ENCODE results near the gene NDUFA8. TPM values are rescaled to one million over a fixed set of nuclear protein-coding genes. Genes with fewer than 3 reads are reported as not detected.

NDUFA8 gene
- 2.3 and 4.3 TPM in 2 replicates for total RNA-seq (2013; cell fraction: nucleolus; rRNA removed)
- 44.9 and 48.4 TPM in 2 replicates for total RNA-seq (2014; rRNA removed)
- total RNA-seq (2014; rRNA removed; fragmentation: Illumina TruSeq; extraction: Trizol): 54.1 and 56.6 TPM in 2 replicates
- 59.1 and 59.2 TPM in 2 replicates for total RNA-seq (2021)
- 41.9 TPM for polyA plus RNA-seq (2011; ENCODE audit: low read depth)
- 94.6 and 94.8 TPM in 2 replicates for polyA plus RNA-seq (2011; rRNA removed)
- polyA plus RNA-seq (2011; cell fraction: cytosol; rRNA removed): 78.7 and 82.1 TPM in 2 replicates
- 36.9 and 43.0 TPM in 2 replicates for polyA plus RNA-seq (2011; cell fraction: nucleus; rRNA removed)
- polyA plus RNA-seq (2012): 54.9 and 60.0 TPM in 2 replicates
- 83.3 and 94.3 TPM in 2 replicates for polyA plus RNA-seq (2014; fragmentation: Illumina TruSeq; extraction: Trizol)
- polyA plus RNA-seq (2014; fragmentation: Nextera tagmentation; extraction: Ambion mirVana): 10 to 100 TPM; 47.3 to 93.8 TPM
- 76.7 and 87.7 TPM in 2 replicates for polyA plus RNA-seq (2014; rRNA removed)
- 100 to 1,000 TPM; 145 to 159 TPM for polyA plus RNA-seq (2016; fragmentation: Nextera tagmentation; extraction: Ambion mirVana)
- polyA minus RNA-seq (2011; rRNA and poly(A)+ RNA removed): 42.8 and 54.6 TPM in 2 replicates
- 20.6 and 23.3 TPM in 2 replicates for polyA minus RNA-seq (2011; cell fraction: cytosol; rRNA and poly(A)+ RNA removed)
- 5.4 and 12.5 TPM in 2 replicates for polyA minus RNA-seq (2011; cell fraction: nucleus; rRNA and poly(A)+ RNA removed)
- percentile 66 among the genes with signal in this experiment for Bru-seq, nascent RNA
- percentile 68 among the genes with signal in this experiment for BruChase-seq, experiment 1, labeled RNA remaining after a 6-hour chase
- BruChase-seq, experiment 2, labeled RNA remaining after a 2-hour chase: percentile 66 among the genes with signal in this experiment
- long read RNA-seq, experiment 1, transcript NDUFA8-201 (4 exons, 844 nt): major isoform, 64 of 67 reads
- long read RNA-seq, experiment 1, partial matches to known transcripts: 0 of 67 reads
- long read RNA-seq, experiment 1, other reads (novel, unspliced or antisense): 3 of 67 reads
- long read RNA-seq, experiment 2, transcript NDUFA8-201 (4 exons, 844 nt): major isoform, 139 of 142 reads
- long read RNA-seq, experiment 2, partial matches to known transcripts: 1 of 142 reads
- long read RNA-seq, experiment 2, other reads (novel, unspliced or antisense): 2 of 142 reads

DNA sequence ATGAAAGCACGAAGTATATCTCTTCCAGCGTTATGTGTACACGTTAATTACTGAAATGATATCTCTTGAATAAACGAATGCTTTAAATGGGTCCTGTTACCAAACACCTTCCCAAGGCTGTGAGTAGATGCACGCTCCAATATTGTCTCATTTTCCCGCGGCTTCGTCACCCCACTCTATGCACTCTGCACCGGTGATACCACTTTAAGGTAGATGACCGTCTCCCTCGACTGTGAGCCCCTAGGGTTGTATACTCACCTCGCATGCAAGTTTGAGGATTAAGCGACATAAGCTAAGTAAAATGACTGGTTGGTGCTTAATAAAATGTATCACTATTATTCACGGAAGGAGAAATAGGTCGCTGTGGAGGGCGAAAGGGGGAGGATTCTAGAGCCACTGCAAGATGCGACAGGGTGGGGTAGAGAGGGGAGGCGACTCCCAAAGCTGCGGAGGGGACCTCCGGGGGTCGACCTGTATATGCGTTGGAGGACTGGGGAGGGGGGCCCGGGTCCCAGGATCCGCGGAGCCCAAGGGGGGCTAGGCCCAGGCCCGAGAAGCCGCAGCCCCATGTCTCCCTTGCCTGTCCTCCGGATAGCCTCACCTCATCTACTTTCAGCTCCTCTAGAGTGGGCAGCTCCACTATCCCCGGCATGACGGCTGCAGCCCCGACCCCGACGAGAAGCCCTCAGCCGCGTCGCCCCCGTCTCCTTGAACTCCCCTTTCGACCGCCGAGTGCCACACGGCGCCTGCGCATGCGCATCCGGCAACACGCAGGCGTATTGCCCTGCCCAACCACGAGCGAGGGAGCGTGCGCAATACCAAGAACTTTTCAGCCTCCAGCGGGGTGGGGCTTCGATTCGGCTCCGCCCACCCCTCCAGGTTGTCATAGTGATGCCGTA, at the start of gene NDUFA8, which contains the start of gene MORN5:
TSS of gene NDUFA8 (minus strand) at position 754 of the 899 bp plus-strand sequence. CDS start at position 652, 102 bp downstream.
TSS of gene MORN5 (plus strand) at position 883 of the 899 bp plus-strand sequence. CDS start 65 bp downstream, outside the sequence.
- peak within 1 kb of the TSS; percentile 71 for H3K27ac ChIP-seq (ENCODE audit: control insufficient read depth, insufficient read depth)
- peak; percentile 96 for ATAC-seq
- FAIRE-seq: peak; percentile 86
- peak within 1 kb of the TSS; percentile 98 for H3K4me3 ChIP-seq
- in situ Hi-C loops (cut with MboI) (no loop called here), intact Hi-C loops (cut with micrococcal nuclease; ENCODE audit: unreplicated experiment) (no loop called here)
- peak within 1 kb of the TSS; percentile 81 for H3K9ac ChIP-seq (ENCODE audit: control insufficient read depth, insufficient read depth, low read length)
- H3K9me3 ChIP-seq (replicated peaks; ENCODE audit: control insufficient read depth, insufficient read depth, low read length): no peaks in the 10 kb centered on the region; the same call in 1 of the 3 replicates
- H3K27me3 ChIP-seq (replicated peaks in 1 of 2; ENCODE audit: control insufficient read depth in 2 of 2, insufficient read depth in 2 of 2, low read length in 1 of 2): peaks cover 0 to 8% of the 10 kb centered on the region in 2 experiments; a peak in 1 of 4 replicates
- no peaks in the 10 kb centered on the region for H4K20me1 ChIP-seq (ENCODE audit: control insufficient read depth, insufficient read depth)
- ChIA-PET CTCF (interaction anchor here (0.8 to 7.2 kb wide), 5 partner anchors 10 to 105 kb away, joined by 3 to 43 read pairs (median 4); partner anchors contain the start of genes MRRF and RBM18), RAD21 (ENCODE audit: unreplicated experiment) (no interaction called here), POLR2A (interaction anchor here (1.0 to 1.2 kb wide), 2 partner anchors 13 to 105 kb away, joined by 3 read pairs; partner anchors contain the start of genes MRRF and RBM18), SMC1A (ENCODE audit: uncharacterized antibody, unreplicated experiment) (interaction anchor here (0.6 kb wide), 1 partner anchor 91 kb away, joined by 4 read pairs; no protein-coding TSS in a partner anchor)
- peaks cover 25% of the 10 kb centered on the region for H3K79me2 ChIP-seq (ENCODE audit: control insufficient read depth, insufficient read depth, low read length)
- H2AFZ ChIP-seq (ENCODE audit: control insufficient read depth, low read depth, low read length): peak within 1 kb of the TSS; percentile 90
- under 1% methylated on average over 56 of the region's 56 CpGs for WGBS (ENCODE audit: insufficient coverage, insufficient replicate concordance, low lambda C conversion rate, missing lambda C conversion rate)
- peak; percentile 86 for DNase-seq (ENCODE audit: low read depth, low spot score)
- no peaks in the 10 kb centered on the region for H3K36me3 ChIP-seq (ENCODE audit: control insufficient read depth in 2 of 2, insufficient read depth in 2 of 2, low read length in 1 of 2)
- BruUV-seq (replicated peaks): TSS peak; percentile 86
- H3K4me2 ChIP-seq (ENCODE audit: control insufficient read depth, insufficient read depth): peak within 1 kb of the TSS; percentile 88
- no peaks in the 10 kb centered on the region for H3K4me1 ChIP-seq (ENCODE audit: control insufficient read depth, insufficient read depth, low read length)
- peak; percentile 26 for TF ChIP-seq SP1 (IDR thresholded peaks at IDR 0.05; ENCODE audit: low read depth, low read length)
- TF ChIP-seq RBBP5 (conservative IDR thresholded peaks at IDR 0.05): no peak
- no peak for TF ChIP-seq PAX5 (IDR thresholded peaks at IDR 0.05; ENCODE audit: borderline replicate concordance, low read depth, low read length)
- peak; percentile 81 for TF ChIP-seq KLF5 (IDR thresholded peaks at IDR 0.05; ENCODE audit: partially characterized antibody)
- TF ChIP-seq, protein P1, sequence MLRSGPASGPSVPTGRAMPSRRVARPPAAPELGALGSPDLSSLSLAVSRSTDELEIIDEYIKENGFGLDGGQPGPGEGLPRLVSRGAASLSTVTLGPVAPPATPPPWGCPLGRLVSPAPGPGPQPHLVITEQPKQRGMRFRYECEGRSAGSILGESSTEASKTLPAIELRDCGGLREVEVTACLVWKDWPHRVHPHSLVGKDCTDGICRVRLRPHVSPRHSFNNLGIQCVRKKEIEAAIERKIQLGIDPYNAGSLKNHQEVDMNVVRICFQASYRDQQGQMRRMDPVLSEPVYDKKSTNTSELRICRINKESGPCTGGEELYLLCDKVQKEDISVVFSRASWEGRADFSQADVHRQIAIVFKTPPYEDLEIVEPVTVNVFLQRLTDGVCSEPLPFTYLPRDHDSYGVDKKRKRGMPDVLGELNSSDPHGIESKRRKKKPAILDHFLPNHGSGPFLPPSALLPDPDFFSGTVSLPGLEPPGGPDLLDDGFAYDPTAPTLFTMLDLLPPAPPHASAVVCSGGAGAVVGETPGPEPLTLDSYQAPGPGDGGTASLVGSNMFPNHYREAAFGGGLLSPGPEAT (IDR thresholded peaks at IDR 0.05; ENCODE audit: low read depth): peak; percentile 9; the same call in 1 of the 2 replicates
- TF ChIP-seq JUND (IDR thresholded peaks at IDR 0.05; ENCODE audit: low read depth, low read length): no peak
- TF ChIP-seq NBN (IDR thresholded peaks at IDR 0.05): peak; percentile 62; the same call in 1 of the 2 replicates
- peak; percentile 7 to 50; a peak in 2 of 4 replicates for TF ChIP-seq BHLHE40 (IDR thresholded peaks at IDR 0.05; ENCODE audit: borderline replicate concordance in 1 of 2, low read depth in 2 of 2, low read length in 1 of 2)
- peak; percentile 98 for TF ChIP-seq NRF1 (conservative IDR thresholded peaks at IDR 0.05; ENCODE audit: low read depth, low read length)
- TF ChIP-seq POLR2A (IDR thresholded peaks at IDR 0.05; ENCODE audit: low read depth, low read length): peak; percentile 89
- TF ChIP-seq SIN3A (IDR thresholded peaks at IDR 0.05; ENCODE audit: low read depth, low read length): peak; percentile 70; the same call in 1 of the 2 replicates
- TF ChIP-seq SMARCA5 (IDR thresholded peaks at IDR 0.05): no peak
- no peak for TF ChIP-seq HDAC2 (IDR thresholded peaks at IDR 0.05)
- TF ChIP-seq, protein P2, sequence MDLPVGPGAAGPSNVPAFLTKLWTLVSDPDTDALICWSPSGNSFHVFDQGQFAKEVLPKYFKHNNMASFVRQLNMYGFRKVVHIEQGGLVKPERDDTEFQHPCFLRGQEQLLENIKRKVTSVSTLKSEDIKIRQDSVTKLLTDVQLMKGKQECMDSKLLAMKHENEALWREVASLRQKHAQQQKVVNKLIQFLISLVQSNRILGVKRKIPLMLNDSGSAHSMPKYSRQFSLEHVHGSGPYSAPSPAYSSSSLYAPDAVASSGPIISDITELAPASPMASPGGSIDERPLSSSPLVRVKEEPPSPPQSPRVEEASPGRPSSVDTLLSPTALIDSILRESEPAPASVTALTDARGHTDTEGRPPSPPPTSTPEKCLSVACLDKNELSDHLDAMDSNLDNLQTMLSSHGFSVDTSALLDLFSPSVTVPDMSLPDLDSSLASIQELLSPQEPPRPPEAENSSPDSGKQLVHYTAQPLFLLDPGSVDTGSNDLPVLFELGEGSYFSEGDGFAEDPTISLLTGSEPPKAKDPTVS (IDR thresholded peaks at IDR 0.05; ENCODE audit: low read depth, low read length): no peak
- TF ChIP-seq ZNF24 (IDR thresholded peaks at IDR 0.05): no peak
- no peak for TF ChIP-seq GABPA (IDR thresholded peaks at IDR 0.05; ENCODE audit: low read depth)
- no peak for TF ChIP-seq SPI1 (IDR thresholded peaks at IDR 0.05; ENCODE audit: borderline replicate concordance, insufficient read depth, low read depth, low read length)

Measured in GM12878 (cell line).